K562 (cell line): ENCODE measurements around the gene SEMA3A. TPM values are rescaled to one million over a fixed set of nuclear protein-coding genes. Genes with fewer than 3 reads are reported as not detected.

Source experiments
- ATAC-seq: fragments of 200-7000 bp; cut with Tn5 transposase; 3 replicates; pipeline ENCODE4 v1.9.1; 2020; ENCODE audit warnings: moderate library complexity
- BruUV-seq: library from RNA; stranded (reverse); fragments of 400-500 nt; replicated peaks from 2 replicates; lab custom pipeline; 2021; lab: Mats Ljungman, UMichigan
- CTCF ChIA-PET: fragments of 300-600 bp; formaldehyde crosslinking; extraction: SDS; loops from one replicate; lab custom pipeline; 2021; ENCODE audit warnings: low intra/inter-chr PET ratio; lab: Yijun Ruan, JAX
- POLR2A ChIA-PET: fragments of 300-600, 350-650 bp; sonication (Branson Sonifier 250); formaldehyde crosslinking; extraction: SDS; loops from one replicate; lab custom pipeline; 2021; ENCODE audit warnings: antibody characterized with exemption, inconsistent platforms; lab: Yijun Ruan, JAX
- DNase-seq, 4 experiments: peaks; one replicate each; pipeline versions ENCODE4 v3.0.0 to v3.0.0-alpha.2; 2011 to 2018; ENCODE audit warnings: low spot score in 3 of 4, mixed read lengths in 3 of 4; ENCODE audit errors: extremely low read depth in 1 of 4
- FAIRE-seq: peaks from 2 replicates; lab custom pipeline; 2011; peaks lifted over from hg19 to GRCh38; lab: Jason Lieb, UNC
- H2AFZ ChIP-seq: 2 replicates; pipeline ENCODE4 v1.6.0; 2011; ENCODE audit warnings: low read depth, low read length, control low read depth, inconsistent platforms
- H3K27ac ChIP-seq: fragments of 200-600 bp; 3 replicates; pipeline ENCODE4 v1.8.0; 2011; ENCODE audit warnings: low read depth, mild to moderate bottlenecking, control low read depth, inconsistent platforms, low read length, moderate library complexity, mixed read lengths; ENCODE audit errors: extremely low read depth
- H3K27me3 ChIP-seq, 2 experiments: fragments of 300-600 bp in 1 of 2; 2 replicates in 1 of 2; 3 replicates in 1 of 2; pipeline versions ENCODE4 v1.6.0 to v1.8.0; 2011; ENCODE audit warnings: inconsistent platforms in 2 of 2, low read length in 2 of 2, mild to moderate bottlenecking in 1 of 2, mixed read lengths in 1 of 2, moderate library complexity in 1 of 2; ENCODE audit not compliant: control insufficient read depth in 2 of 2, insufficient read depth in 2 of 2
- H3K36me3 ChIP-seq: fragments of 300-600 bp; 3 replicates; pipeline ENCODE4 v1.8.0; 2011; ENCODE audit warnings: mild to moderate bottlenecking, low read length, inconsistent platforms; ENCODE audit not compliant: control insufficient read depth, insufficient read depth
- H3K4me1 ChIP-seq, 2 experiments: fragments of 200-600 bp in 1 of 2; replicated peaks in 1 of 2; 2 replicates in 1 of 2; 3 replicates in 1 of 2; pipeline versions ENCODE4 v1.5.1 to v1.8.0; 2011; ENCODE audit warnings: inconsistent platforms in 2 of 2, low read length in 2 of 2, mild to moderate bottlenecking in 1 of 2, mixed read lengths in 1 of 2, moderate library complexity in 1 of 2; ENCODE audit not compliant: control insufficient read depth in 2 of 2, insufficient read depth in 2 of 2
- H3K4me2 ChIP-seq: 2 replicates; pipeline ENCODE4 v1.6.1; 2011; ENCODE audit warnings: low read length, control low read depth, inconsistent platforms, mixed read lengths; ENCODE audit not compliant: insufficient read depth
- H3K4me3 ChIP-seq: fragments of 200-600 bp; sonication (generic), shearing (Covaris generic); 2 replicates; pipeline ENCODE4 v1.5.1; 2016; ENCODE audit warnings: control low read depth, inconsistent platforms
- H3K79me2 ChIP-seq: fragments of 200-600 bp; 3 replicates; pipeline ENCODE4 v1.8.0; 2011; ENCODE audit warnings: low read length, inconsistent platforms; ENCODE audit not compliant: control insufficient read depth, insufficient read depth
- H3K9ac ChIP-seq, 2 experiments: 2 replicates each; pipeline versions ENCODE4 v1.6.0 to v1.6.1; 2011; ENCODE audit warnings: low read depth in 2 of 2, low read length in 2 of 2, control low read depth in 1 of 2, inconsistent platforms in 1 of 2, mild to moderate bottlenecking in 1 of 2, mixed read lengths in 1 of 2; ENCODE audit not compliant: insufficient read depth in 1 of 2
- H3K9me1 ChIP-seq: one replicate; pipeline ENCODE4 v1.6.0; 2011; ENCODE audit warnings: inconsistent platforms, mild to moderate bottlenecking, low read length, moderate library complexity; ENCODE audit not compliant: control insufficient read depth, insufficient read depth
- H3K9me3 ChIP-seq: replicated peaks from 2 replicates; pipeline ENCODE4 v1.5.1; 2011; ENCODE audit warnings: low read depth, low read length, inconsistent platforms; ENCODE audit not compliant: control insufficient read depth, insufficient read depth
- H4K20me1 ChIP-seq: replicated peaks from 2 replicates; pipeline ENCODE4 v1.6.1; 2011; ENCODE audit warnings: low read length, inconsistent platforms, mixed read lengths; ENCODE audit not compliant: control insufficient read depth, insufficient read depth
- BCOR ChIP-seq: fragments of 450-650 bp; IDR thresholded peaks from 2 replicates; pipeline ENCODE4 v1.6.1; 2016
- BHLHE40 ChIP-seq: IDR thresholded peaks from 2 replicates; pipeline ENCODE4 v1.6.1; 2011; ENCODE audit warnings: low read length, improper control_type of control experiment
- CTBP1 ChIP-seq: fragments of 450-650 bp; IDR thresholded peaks from 2 replicates; pipeline ENCODE4 v1.6.1; 2016; ENCODE audit warnings: borderline replicate concordance
- ERF ChIP-seq: fragments of 450-650 bp; formaldehyde crosslinking; IDR thresholded peaks from 2 replicates; pipeline ENCODE4 v1.4.0; 2020; ENCODE audit warnings: mild to moderate bottlenecking, mixed read lengths
- GTF2F1 ChIP-seq: IDR thresholded peaks from 2 replicates; pipeline ENCODE4 v1.6.1; 2011; ENCODE audit warnings: low read depth, low read length, improper control_type of control experiment
- KLF1 ChIP-seq: fragments of 450-650 bp; IDR thresholded peaks from 2 replicates; pipeline ENCODE4 v1.6.1; 2016; ENCODE audit warnings: missing genetic modification characterization, missing compliant biosample characterization
- SLC30A9 ChIP-seq: fragments of 250-450 bp; sonication (Bioruptor Pico); IDR thresholded peaks from 2 replicates; pipeline ENCODE4 v1.8.0; 2022; ENCODE audit warnings: mild to moderate bottlenecking, moderate library complexity
- TRIM25 ChIP-seq: fragments of 450-650 bp; IDR thresholded peaks from 2 replicates; pipeline ENCODE4 v1.7.0; 2016; ENCODE audit warnings: borderline replicate concordance
- WGBS: fragments of 100-300 bp; shearing (Covaris generic); methylation state at CpG from one replicate; pipeline ENCODE4 v1.1.6; 2016; ENCODE audit warnings: low coverage, mixed read lengths; ENCODE audit not compliant: insufficient coverage; ENCODE audit errors: missing lambda C conversion rate; 5-methylcytosine and 5-hydroxymethylcytosine counted together
- in situ Hi-C: fragments of 300-500 bp; cut with MboI; formaldehyde crosslinking; loops from 4 replicates; pipeline ENCODE4 v1.15.0; 2018; ENCODE audit warnings: inconsistent platforms, mixed read lengths
- intact Hi-C: fragments of 100-400 bp; cut with micrococcal nuclease; formaldehyde crosslinking; loops from 2 replicates; pipeline ENCODE4 v1.14.2; 2022
- polyA plus RNA-seq, 8 experiments: library from polyadenylated mRNA; depleted of rRNA in 4 of 8; stranded (reverse) in 5 of 8; unstranded in 3 of 8; fragments of >200 nt; fragmentation: Nextera tagmentation in 2 of 8; fragmentation: Illumina TruSeq in 1 of 8; extraction: Ambion mirVana in 2 of 8; extraction: Trizol in 1 of 8; gene quantifications; 2 replicates each; pipeline versions ENCODE4 v1.2.1 to v1.2.3, GENCODE V29; 2011 to 2014; ENCODE audit warnings: inconsistent platforms in 1 of 8, missing spikeins in 1 of 8
- total RNA-seq, 7 experiments: library from RNA; depleted of rRNA in 6 of 7; stranded (reverse); fragments of >200 nt in 6 of 7; fragmentation: Illumina TruSeq in 2 of 7; extraction: Trizol in 2 of 7; gene quantifications; 2 replicates each; pipeline versions ENCODE4 v1.2.1 to v1.2.3, GENCODE V29; 2011 to 2021; ENCODE audit warnings: low replicate concordance in 1 of 7

Gene SEMA3A
- total and polyA plus RNA-seq, 9 of the 15 experiments (the other 6 are each of a cell fraction or from before 2014, with no cell fraction given), result 0.36 to 3.0 (median 1.1) TPM

- TF ChIP-seq ERF (CRISPR knock-in tag) (no peak), SLC30A9 (CRISPR knock-in tag) (no peak), GTF2F1 (no peak), BCOR (no peak), KLF1 (no peak)
Observed at GRCh38 chr7:84145892-84146291, 48.7 kb downstream of the SEMA3A start (continued).

- H3K27ac ChIP-seq, result no peak overlapping the region
Observed at GRCh38 chr7:84144935-84145334, 49.7 kb downstream of the SEMA3A start.

More at GRCh38 chr7:84144935-84145334, 49.7 kb downstream of the SEMA3A start:
- H3K4me3 ChIP-seq, result no peak overlapping the region
- no TSS peak for BruUV-seq
- intact Hi-C loops, result no loop called here
- no peak for TF ChIP-seq TRIM25
- no peak for TF ChIP-seq BHLHE40
- TF ChIP-seq CTBP1, result no peak
- TF ChIP-seq, all 486 proteins: peak for 0
- no peaks in the 10 kb centered on the region for H3K27me3 ChIP-seq
- CTCF ChIA-PET, result no interaction called here
- no peak overlapping the region for H2AFZ ChIP-seq
- no peaks in the 10 kb centered on the region for H4K20me1 ChIP-seq
- H3K79me2 ChIP-seq, result no peaks in the 10 kb centered on the region
- DNase-seq (no peak), ATAC-seq (no peak), FAIRE-seq (no peak)
- in situ Hi-C loops, result no loop called here
- no peak overlapping the region for H3K9ac ChIP-seq
- H3K9me3 ChIP-seq, result no peaks in the 10 kb centered on the region
- H3K4me1 ChIP-seq, result no peaks in the 10 kb centered on the region
- no peak overlapping the region for H3K4me2 ChIP-seq
- POLR2A ChIA-PET, result no interaction called here
- no peaks in the 10 kb centered on the region for H3K9me1 ChIP-seq
- WGBS, result 0% methylated on average over 1 of the region's 1 CpG
- H3K36me3 ChIP-seq, result no peaks in the 10 kb centered on the region
